PFSK-1 (cell line): ENCODE measurements around the gene FAM3B.

Experiments used
- FOXP2 ChIP-seq: optimal IDR thresholded peaks from 2 replicates; pipeline ENCODE3; 2011; ENCODE audit warnings: borderline replicate concordance, control low read depth, inconsistent platforms; ENCODE audit not compliant: insufficient read depth; ENCODE audit errors: extremely low read length, extremely low read depth
- POLR2AphosphoS5 ChIP-seq: IDR thresholded peaks from 2 replicates; pipeline ENCODE4 v1.6.1; 2012; ENCODE audit warnings: low read depth, mild to moderate bottlenecking, control low read depth, low read length, moderate library complexity
- SIN3A ChIP-seq: IDR thresholded peaks from 2 replicates; pipeline ENCODE4 v1.6.1; 2012; ENCODE audit warnings: mild to moderate bottlenecking, low read length, moderate library complexity, borderline replicate concordance; ENCODE audit not compliant: insufficient read depth
- TAF1 ChIP-seq: IDR thresholded peaks from 2 replicates; pipeline ENCODE4 v1.6.1; 2012; ENCODE audit warnings: low read length, control low read depth, borderline replicate concordance; ENCODE audit not compliant: insufficient read depth
- TF ChIP-seq, protein P1 (sequence below), 2 experiments: IDR thresholded peaks; 2 replicates each; pipeline versions ENCODE4 v1.6.1 to v1.8.0; 2011 to 2012; ENCODE audit warnings: low read depth in 2 of 2, low read length in 2 of 2, control low read depth in 1 of 2, inconsistent platforms in 1 of 2, mild to moderate bottlenecking in 1 of 2, moderate library complexity in 1 of 2; ENCODE audit not compliant: insufficient read depth in 1 of 2

The FAM3B gene

DNA sequence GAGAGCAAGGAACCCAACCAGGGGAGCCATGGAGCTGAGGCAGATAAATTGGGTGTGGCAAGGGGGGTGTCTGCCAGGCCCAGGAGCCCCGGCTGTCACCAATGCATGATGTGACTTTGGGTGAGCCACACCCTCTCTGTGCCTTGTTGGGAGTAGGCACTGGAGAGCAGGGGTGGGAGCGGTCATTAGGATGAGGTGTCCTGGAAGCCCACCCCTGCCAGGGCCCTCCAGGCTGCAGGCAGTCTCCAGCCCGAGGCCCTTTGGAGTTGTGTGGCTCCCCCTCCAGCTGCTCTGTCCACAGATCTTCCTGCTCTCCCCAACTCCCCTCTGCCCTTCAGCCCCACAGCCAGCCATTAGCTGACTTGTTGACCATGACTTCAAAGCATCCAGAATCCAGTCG, 56.7 kb downstream of the FAM3B start:
- TF ChIP-seq, protein P1, sequence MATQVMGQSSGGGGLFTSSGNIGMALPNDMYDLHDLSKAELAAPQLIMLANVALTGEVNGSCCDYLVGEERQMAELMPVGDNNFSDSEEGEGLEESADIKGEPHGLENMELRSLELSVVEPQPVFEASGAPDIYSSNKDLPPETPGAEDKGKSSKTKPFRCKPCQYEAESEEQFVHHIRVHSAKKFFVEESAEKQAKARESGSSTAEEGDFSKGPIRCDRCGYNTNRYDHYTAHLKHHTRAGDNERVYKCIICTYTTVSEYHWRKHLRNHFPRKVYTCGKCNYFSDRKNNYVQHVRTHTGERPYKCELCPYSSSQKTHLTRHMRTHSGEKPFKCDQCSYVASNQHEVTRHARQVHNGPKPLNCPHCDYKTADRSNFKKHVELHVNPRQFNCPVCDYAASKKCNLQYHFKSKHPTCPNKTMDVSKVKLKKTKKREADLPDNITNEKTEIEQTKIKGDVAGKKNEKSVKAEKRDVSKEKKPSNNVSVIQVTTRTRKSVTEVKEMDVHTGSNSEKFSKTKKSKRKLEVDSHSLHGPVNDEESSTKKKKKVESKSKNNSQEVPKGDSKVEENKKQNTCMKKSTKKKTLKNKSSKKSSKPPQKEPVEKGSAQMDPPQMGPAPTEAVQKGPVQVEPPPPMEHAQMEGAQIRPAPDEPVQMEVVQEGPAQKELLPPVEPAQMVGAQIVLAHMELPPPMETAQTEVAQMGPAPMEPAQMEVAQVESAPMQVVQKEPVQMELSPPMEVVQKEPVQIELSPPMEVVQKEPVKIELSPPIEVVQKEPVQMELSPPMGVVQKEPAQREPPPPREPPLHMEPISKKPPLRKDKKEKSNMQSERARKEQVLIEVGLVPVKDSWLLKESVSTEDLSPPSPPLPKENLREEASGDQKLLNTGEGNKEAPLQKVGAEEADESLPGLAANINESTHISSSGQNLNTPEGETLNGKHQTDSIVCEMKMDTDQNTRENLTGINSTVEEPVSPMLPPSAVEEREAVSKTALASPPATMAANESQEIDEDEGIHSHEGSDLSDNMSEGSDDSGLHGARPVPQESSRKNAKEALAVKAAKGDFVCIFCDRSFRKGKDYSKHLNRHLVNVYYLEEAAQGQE (IDR thresholded peaks at IDR 0.05; ENCODE audit: insufficient read depth in 1 of 2, low read depth in 2 of 2, low read length in 2 of 2) = no peak
- TF ChIP-seq SIN3A = no peak
- no peak for TF ChIP-seq POLR2AphosphoS5

DNA sequence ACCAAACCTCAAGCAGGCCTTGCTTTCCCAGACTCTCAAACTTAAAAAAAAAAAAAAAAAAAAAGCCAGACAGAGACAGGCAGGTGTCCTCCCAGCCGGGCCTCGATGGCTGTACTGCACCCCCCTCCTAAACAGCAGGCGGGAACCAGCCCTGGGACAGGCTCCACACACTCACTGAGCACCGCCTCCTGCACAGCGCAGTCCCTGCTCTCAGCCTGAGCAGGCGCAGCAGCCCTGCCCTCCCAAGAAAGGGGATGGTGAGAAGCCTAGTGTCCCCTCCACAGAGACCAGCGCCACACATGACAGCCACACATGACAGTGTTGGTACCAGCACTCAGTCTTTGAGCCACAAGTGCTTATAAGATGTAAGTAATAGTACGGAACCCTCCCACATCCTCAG, 57.2 kb downstream of the FAM3B start:
- TF ChIP-seq, protein P1 (IDR thresholded peaks at IDR 0.05; ENCODE audit: insufficient read depth in 1 of 2, low read depth in 2 of 2, low read length in 2 of 2) = no peak
- TF ChIP-seq SIN3A = no peak
- no peak for TF ChIP-seq TAF1

DNA sequence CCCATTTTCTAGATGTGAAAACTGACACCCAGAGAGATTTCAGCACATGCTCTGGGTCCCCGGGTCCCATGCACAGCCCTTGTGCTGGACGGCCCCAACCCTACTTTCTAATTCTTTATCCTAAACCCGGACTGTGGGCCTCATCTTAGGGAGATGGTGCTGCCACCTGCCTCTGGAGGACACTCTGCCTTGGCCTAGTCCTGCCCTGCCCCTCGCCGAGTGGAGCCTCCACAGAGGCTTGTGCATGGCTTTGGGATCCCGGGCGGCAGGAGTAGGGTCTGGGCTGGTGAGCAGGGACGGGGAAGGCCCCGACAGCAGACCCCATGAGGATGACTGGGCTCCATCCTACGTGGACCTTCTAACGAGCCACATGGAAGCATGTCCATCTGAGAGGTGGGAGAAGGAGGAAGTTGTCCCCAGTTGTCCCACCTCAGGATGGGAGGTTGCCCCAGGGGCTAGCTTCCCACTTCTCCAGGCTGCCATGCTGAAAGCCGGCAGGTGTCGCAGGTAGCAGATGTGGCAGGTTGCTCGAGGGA, 57.6 kb downstream of the FAM3B start:
- TF ChIP-seq POLR2AphosphoS5 (no peak), TAF1 (no peak), SIN3A (no peak), FOXP2 (no peak)
- TF ChIP-seq, protein P1 (IDR thresholded peaks at IDR 0.05; ENCODE audit: insufficient read depth in 1 of 2, low read depth in 2 of 2, low read length in 2 of 2) = no peak

DNA sequence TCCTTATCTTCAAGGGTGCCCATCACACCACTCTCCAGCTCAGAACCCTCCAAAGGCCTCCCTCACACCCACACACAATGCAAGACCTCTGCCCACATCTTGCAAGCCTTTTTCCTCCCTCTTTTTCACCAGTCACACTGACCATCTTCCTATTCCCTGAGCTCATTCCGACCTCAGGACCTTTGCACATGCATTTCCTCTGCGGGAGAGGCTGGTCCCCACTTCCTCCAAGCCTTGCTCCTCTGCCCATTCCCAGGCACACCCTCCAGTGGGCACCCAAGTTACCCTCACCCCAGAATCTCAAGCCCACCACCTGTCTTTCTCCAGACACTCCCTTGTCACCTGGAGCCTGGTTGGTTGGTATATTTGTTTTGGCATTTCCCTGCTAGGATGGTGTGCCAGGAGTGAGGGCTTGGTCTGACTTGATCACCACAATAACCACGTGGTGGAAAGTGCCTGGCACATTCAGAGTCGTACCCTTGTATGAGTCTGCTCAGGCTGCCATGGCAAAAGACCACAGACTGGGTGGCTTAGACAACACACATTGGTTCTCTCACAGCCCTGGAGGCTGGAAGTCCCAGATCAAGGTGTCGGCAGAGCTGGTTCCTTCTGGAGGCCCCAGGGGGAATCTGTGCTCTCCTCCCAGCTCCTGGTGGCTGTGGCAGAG, 58.4 kb downstream of the FAM3B start:
- TF ChIP-seq POLR2AphosphoS5 (no peak), SIN3A (no peak), TAF1 (no peak)

DNA sequence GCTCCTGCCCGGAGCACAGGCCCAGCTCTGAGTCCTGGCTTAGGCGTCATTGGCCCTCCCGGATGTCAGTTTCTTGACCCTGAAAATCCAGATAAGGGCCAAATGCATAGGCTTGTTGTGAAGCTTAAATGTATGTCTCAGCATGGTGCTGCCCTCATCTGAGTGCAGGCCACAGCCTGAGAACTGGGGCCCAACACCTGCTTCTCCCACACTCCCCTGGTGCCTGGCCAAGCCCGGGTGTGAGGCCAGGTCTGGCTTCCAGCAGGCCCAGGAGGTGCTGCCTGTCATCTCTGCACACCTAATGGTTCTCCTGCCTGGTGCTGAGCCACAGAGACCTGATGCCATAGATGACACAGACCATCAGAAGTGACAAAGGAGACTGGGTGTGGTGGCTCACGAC, 59.3 kb downstream of the FAM3B start:
- TF ChIP-seq SIN3A (no peak), FOXP2 (no peak), TAF1 (no peak)
- TF ChIP-seq, protein P1 (IDR thresholded peaks at IDR 0.05; ENCODE audit: insufficient read depth in 1 of 2, low read depth in 2 of 2, low read length in 2 of 2) = no peak
